HG02840 (cell line): ENCODE results near the gene APBA3.

Source experiments
- ATAC-seq: cut with Tn5 transposase; IDR thresholded peaks from one replicate; pipeline ENCODE4 v1.9.1; 2021; ENCODE audit warnings: mild to moderate bottlenecking, moderate library complexity, moderate number of reproducible peaks; ENCODE audit not compliant: unreplicated experiment, low FRiP score

The APBA3 gene

GRCh38 chr19:3751236-3751635 lies 10.3 kb downstream of the APBA3 start:
- no peak for ATAC-seq

DNA sequence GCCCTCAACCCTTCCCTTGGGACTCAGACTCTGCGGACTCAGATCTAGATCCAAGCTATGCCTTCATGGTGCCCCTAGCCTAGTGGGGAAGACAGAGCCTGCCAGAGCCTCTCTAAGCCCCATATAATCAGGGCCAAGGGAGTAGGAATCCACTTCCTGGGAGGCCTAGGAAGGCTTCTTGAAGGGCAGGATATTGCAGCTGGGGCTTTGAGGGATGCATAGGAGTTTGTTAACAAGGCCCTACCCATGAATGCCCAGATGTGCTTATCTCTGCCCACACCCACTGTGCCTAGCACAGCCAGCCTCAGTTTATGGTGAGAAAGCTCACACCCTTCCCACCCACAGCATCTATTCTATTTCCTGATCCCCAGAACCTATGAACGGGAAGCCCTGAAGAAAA lies 11.3 kb downstream of the APBA3 start:
- no peak for ATAC-seq

DNA sequence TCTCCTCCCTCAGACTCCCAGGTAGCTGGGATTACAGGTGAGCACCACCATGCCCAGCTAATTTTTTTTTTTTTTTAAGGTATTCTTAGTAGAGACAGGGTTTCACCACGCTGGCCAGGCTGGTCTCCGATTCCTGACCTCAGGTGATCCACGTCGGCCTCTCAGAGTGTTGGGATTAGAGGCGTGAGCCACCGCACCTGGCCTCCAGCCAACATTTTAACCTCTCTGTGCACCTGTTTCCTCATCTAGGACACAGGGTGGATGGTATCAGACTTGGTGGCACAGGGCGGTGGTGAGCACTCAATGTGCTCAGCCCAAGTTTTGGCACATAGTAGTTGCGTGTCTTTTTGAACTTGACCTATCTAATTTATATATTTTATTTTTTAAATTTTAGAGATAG lies 12.5 kb downstream of the APBA3 start:
- ATAC-seq, result no peak

GRCh38 chr19:3746371-3747056 lies 15.0 kb downstream of the APBA3 start:
- no peak for ATAC-seq

DNA sequence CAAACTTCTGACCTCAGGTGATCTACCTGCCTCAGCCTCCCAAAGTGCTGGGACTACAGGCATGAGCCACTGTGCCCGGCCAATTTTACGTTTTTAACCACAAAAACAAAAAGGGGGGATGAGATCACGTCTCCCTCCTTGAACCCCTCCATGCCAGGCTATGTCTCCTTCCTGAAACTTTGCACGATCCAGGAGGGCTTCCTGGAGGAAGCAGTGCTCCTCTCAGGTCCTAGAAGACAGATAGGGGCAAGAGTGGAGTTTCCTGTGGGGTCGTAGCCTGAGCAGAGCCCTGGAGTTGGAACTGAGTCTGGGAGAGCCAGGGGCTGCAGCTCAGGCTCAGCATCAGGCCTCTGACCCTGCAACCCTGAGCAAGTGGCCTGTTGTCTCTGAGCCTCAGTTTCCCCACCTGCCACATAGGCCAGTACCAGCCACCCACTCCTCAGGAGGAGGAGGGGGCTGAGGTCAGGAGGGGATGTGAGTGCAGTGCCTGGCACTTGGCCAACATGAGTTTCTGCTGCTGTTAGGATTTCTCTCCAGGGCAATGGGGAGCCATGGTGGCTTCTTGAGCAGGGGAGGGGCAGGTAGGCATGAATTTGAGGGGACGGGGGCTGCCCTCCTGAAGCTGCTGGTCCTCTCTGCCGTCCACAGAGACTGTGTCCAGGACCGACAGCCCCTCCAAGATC lies 16.0 kb downstream of the APBA3 start:
- ATAC-seq, result no peak

- no peak for ATAC-seq
Observed at GRCh38 chr19:3743486-3743885, 18.0 kb downstream of the APBA3 start.

DNA sequence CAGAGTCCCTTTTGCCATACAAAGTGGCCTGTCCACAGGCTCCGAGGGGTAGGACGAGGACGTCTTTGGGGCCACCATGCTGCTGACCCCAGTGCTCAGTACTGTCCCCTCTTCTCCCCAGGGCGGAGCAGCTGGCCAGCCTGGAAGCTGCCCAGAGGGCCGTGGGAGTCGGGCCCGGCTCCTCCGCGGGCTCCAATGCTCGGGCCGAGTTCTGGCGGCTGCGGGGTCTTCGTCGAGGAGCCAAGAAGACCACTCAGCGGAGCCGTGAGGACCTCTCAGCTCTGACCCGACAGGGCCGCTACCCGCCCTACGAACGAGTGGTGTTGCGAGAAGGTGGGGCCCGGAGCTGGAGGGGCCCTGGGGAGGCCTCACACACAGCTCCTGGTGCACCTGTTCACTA lies 21.1 kb downstream of the APBA3 start:
- no peak for ATAC-seq

GRCh38 chr19:3738477-3739220 lies 22.8 kb downstream of the APBA3 start:
- ATAC-seq, result no peak

DNA sequence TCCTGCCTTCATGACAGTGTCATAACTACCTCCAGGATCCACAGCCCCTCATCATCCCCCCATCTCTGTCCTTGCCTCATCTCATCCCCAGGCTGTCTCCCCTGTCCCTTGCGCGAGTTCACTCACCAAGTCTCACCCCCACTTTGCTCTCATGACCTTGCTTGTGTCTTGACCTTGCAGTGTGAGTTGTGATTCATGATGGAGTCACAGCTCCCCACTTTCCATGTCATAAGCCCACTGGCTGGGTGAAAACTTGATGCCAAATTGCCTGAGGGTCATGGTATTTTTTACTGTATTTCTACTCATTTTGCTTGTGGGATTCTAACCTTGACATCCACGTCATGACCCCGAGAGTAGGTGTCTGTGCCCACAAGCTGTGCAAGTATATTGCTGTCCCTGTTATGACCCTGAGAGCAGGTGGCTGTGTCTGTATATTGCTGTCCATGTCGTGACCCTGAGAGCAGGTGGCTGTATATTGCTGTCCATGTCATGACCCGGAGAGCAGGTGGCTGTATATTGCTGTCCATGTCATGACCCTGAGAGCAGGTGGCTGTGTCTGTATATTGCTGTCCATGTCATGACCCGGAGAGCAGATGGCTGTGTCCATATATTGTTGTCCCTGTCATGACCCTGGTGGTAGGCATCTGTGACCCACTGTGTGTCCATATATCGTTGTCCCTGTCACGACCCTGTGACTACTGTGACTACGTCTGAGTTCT lies 23.8 kb downstream of the APBA3 start:
- no peak for ATAC-seq

GRCh38 chr19:3736106-3736724 lies 25.3 kb downstream of the APBA3 start:
- ATAC-seq, result no peak

- ATAC-seq, result no peak
Observed at GRCh38 chr19:3734310-3734600, 27.2 kb downstream of the APBA3 start.

- no peak for ATAC-seq
Observed at GRCh38 chr19:3733549-3734309, 27.8 kb downstream of the APBA3 start.

DNA sequence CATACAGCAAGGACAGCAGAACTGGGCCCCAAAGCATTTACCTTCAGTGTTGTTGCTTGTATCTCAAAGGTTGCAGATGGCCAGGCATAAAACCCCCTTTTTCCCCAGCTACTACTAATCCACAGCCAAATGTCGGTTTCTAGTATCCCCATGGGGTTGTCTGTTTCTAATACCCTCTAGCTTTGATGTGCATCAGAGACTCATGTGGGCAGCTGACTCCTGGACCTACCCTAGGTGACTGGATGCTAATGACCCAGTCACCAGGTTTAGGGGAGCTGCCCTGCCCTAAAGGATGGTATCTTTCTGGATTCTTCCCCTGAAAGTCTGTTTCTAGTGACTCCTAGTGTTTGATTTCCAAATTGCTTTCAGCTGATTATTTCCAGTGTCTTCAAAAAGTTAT lies 29.4 kb downstream of the APBA3 start:
- ATAC-seq, result no peak

DNA sequence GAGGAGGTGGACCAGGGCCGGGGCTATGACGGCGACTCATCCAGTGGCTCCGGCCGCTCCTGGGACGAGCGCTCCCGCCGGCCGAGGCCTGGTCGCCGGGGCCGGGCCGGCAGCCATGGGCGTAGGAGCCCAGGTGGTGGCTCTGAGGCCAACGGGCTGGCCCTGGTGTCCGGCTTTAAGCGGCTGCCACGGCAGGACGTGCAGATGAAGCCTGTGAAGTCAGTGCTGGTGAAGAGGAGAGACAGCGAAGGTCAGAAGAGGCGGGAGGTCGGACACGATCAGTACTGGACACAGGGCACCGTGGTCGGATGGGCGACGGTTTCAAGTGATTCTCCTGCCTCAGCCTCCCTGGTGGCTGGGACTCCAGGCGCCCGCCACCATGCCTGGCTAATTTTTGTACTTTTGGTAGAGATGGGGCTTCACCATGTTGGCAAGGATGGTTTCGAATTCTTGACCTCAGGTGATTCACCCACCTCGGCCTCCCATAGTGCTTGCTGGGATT lies 31.0 kb downstream of the APBA3 start:
- ATAC-seq, result no peak

DNA sequence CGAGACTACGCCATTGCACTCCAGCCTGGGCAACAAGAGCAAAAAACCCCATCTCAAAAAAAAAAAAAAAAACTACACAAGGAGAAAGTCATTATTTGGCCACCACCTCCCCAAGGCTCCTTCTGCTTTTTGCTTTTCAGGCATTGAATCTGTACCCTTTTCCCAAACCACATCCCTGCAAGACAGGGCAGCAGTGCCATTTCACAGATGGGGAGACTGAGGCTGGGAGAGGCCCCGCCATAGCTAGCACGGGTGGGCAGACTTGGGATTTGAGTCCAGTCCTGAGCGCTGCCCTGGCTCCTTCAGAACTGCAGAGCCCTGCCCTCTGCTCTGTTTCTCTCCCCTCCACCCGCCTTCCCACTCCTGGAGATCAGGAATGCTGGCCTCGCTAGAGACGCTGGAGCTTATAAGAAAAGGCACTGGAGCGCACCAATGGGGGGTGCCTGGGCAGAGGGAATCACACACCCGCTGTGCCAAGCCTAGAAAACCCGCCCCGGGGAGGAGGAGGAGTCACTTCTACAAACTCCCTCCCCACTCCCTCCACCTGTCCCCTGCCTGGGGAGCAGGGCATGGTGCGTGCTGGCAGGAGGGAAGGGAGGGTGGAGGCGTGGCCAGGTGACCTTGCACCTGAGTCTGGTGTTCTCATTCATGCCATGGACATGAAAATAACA lies 35.7 kb downstream of the APBA3 start:
- no peak for ATAC-seq

- no peak for ATAC-seq
Observed at GRCh38 chr19:3725121-3725520, 36.4 kb downstream of the APBA3 start.

- ATAC-seq, result no peak
Observed at GRCh38 chr19:3723883-3724282, 37.6 kb downstream of the APBA3 start.

DNA sequence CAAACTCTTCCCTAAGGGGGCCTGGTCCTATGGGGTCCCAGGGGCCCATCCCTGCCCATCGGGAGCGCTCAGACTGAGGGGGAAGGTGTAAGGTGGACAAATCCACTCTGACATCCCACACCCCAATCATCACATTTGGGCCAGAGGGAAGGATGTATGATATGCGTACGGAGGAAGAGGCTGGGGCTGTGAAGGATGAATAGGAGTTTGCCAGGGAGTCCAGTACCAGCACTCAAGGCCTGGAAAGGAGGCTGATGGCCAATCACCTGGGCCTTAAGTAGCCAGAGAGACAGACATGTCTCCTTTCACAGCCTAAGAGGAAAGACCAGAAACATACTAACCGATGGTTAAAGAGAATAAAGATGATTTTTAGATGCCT lies 38.4 kb downstream of the APBA3 start:
- ATAC-seq, result no peak

DNA sequence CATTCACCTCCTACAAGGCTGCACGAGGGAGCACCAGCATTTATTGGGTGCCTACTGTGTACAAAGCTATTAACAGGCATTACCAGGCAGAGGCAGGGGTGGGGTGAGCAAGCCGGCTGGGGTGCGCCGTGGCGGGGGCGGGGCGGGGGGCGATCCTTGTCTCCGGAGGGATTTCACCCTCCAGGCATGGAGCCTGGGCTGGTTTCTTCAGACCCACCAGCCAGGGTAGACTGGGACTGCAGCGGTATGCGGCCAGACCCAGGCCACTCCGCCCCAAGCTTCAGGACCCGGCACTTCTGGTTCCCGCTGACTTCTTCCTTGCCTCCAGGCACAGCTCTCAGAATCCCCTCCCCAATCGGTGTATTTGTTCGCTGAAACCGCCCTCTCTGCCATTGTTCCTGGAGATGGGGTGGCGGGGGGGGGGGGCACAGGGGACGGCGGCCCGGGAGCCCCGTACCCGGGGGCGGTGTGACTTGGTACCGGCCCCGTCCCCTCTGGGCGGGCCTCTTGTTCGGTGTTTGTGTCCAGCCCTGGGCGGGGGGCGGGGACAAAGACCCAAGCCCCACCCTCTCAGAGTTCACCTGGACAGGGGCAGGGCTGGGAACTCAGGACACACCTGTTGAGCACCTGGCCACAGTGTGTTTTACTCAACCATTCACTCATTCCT lies 38.9 kb downstream of the APBA3 start:
- no peak for ATAC-seq
